GM20000 (cell line): ENCODE results near the gene SIGLEC11.

Experiments used
- DNase-seq: peaks from one replicate; pipeline ENCODE4 v3.0.0; 2012; ENCODE audit warnings: low spot score
- CTCF ChIP-seq: IDR thresholded peaks from 2 replicates; pipeline ENCODE4 v1.5.1; 2012; ENCODE audit warnings: mild to moderate bottlenecking, control low read depth; ENCODE audit errors: extremely low read depth, missing control alignments

SIGLEC11 gene

GRCh38 chr19:49988433-49988832 is 27.5 kb upstream of the SIGLEC11 start:
- DNase-seq = no peak
- TF ChIP-seq CTCF = no peak

- no peak for TF ChIP-seq CTCF
- DNase-seq = no peak
These were observed 27.0 kb upstream of the SIGLEC11 start for GRCh38 chr19:49988007-49988406.

GRCh38 chr19:49987159-49987698 is 26.3 kb upstream of the SIGLEC11 start:
- TF ChIP-seq CTCF = no peak
- peak; percentile 76 for DNase-seq

GRCh38 chr19:49986354-49986753 is 25.4 kb upstream of the SIGLEC11 start:
- TF ChIP-seq CTCF = no peak
- no peak for DNase-seq

- no peak for DNase-seq
- no peak for TF ChIP-seq CTCF
These were observed 24.9 kb upstream of the SIGLEC11 start for GRCh38 chr19:49985871-49986270.

GRCh38 chr19:49984491-49984890 is 23.5 kb upstream of the SIGLEC11 start:
- no peak for TF ChIP-seq CTCF
- no peak for DNase-seq

- peak; percentile 70 for DNase-seq
- TF ChIP-seq CTCF = peak; percentile 80
These were observed 22.8 kb upstream of the SIGLEC11 start for GRCh38 chr19:49983645-49984229.
